PC-9 (cell line): ENCODE results near the gene DCAF7.

Experiments used
- EZH2 ChIP-seq: fragments of 200-600 bp; sonication (generic); IDR thresholded peaks from 2 replicates; pipeline ENCODE4 v1.8.0; 2017; ENCODE audit warnings: antibody characterized with exemption, low read depth
- TF ChIP-seq, protein P1 (sequence below): fragments of 200-600 bp; sonication (generic); conservative IDR thresholded peaks from 2 replicates; pipeline ENCODE4 v1.6.1; 2017; ENCODE audit warnings: mixed run types, antibody characterized with exemption, mild to moderate bottlenecking, moderate library complexity

DNA sequence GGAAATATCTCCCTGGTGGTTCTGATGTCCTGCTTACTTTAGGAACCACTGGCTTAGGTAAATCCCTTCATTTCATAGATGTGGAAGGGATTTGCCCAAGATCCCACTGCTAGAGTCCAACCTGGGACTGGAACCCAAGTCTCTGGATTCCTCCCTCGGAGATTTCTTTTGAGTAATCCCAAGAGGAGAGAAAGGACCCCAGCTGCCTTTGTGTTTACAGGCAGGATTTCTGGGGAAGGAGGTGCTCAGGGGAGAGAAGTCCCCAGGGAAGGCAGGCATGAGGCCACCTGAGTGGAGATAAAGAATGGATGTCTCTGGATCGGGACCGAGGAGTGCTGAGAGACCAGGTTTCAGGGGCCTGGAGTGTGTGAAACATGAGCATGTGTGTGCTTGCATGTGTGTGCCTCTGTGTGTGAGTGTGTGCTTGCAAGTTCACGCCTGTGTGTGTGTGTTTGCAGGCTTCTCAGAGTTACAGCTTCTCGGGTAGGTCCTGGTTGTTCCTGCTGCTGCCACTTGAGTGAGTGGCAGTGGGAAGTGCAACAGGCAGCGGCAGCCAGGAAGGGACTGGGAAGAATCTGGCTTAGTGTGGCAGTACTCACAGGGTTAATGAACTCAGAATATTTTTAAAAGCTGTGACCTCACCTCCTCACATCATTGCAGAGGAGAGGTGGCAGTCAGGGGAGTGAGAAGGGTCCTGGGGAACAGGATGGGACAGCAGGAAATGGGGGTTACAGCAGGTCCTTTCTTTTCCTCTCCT is 24.9 kb upstream of the DCAF7 start:
- TF ChIP-seq, protein P1, sequence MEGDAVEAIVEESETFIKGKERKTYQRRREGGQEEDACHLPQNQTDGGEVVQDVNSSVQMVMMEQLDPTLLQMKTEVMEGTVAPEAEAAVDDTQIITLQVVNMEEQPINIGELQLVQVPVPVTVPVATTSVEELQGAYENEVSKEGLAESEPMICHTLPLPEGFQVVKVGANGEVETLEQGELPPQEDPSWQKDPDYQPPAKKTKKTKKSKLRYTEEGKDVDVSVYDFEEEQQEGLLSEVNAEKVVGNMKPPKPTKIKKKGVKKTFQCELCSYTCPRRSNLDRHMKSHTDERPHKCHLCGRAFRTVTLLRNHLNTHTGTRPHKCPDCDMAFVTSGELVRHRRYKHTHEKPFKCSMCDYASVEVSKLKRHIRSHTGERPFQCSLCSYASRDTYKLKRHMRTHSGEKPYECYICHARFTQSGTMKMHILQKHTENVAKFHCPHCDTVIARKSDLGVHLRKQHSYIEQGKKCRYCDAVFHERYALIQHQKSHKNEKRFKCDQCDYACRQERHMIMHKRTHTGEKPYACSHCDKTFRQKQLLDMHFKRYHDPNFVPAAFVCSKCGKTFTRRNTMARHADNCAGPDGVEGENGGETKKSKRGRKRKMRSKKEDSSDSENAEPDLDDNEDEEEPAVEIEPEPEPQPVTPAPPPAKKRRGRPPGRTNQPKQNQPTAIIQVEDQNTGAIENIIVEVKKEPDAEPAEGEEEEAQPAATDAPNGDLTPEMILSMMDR: no peak
- no peak for TF ChIP-seq EZH2
